Ascending aorta (tissue), 2 donors: ENCODE results near the gene HNRNPC. TPM values are rescaled to one million over a fixed set of nuclear protein-coding genes. Genes with fewer than 3 reads are reported as not detected.
"Not testable (repeated sequence)": the region's sequence is repeated elsewhere in the genome, so short reads cannot be mapped to it uniquely, and the experiment has no call there.

Experiments used
- DNase-seq, 2 donors: peaks; one replicate each; pipeline ENCODE4 v3.0.0-alpha.2; 2019; ENCODE audit warnings: low spot score in 2 of 2
- H3K27ac ChIP-seq, 2 donors: fragments of 200-600 bp; sonication (generic); one replicate each; pipeline ENCODE4 v1.5.1; 2016 to 2017; ENCODE audit warnings: mild to moderate bottlenecking in 1 of 2
- H3K27me3 ChIP-seq: fragments of 200-600 bp; sonication (generic); one replicate; pipeline ENCODE4 v1.5.1; 2017
- H3K36me3 ChIP-seq, 2 donors: fragments of 200-600 bp; sonication (generic); one replicate each; pipeline ENCODE4 v1.5.1; 2016
- H3K4me1 ChIP-seq, 2 donors: fragments of 200-600 bp; sonication (generic); one replicate each; pipeline ENCODE4 v1.5.1; 2016 to 2017; ENCODE audit warnings: mild to moderate bottlenecking in 1 of 2
- H3K4me3 ChIP-seq, 2 donors: fragments of 200-600 bp; sonication (generic); one replicate each; pipeline ENCODE4 v1.5.1; 2016 to 2017; ENCODE audit warnings: mild to moderate bottlenecking in 1 of 2
- H3K9me3 ChIP-seq, 2 donors: fragments of 200-600 bp; sonication (generic); one replicate each; pipeline ENCODE4 v1.5.1; 2016
- intact Hi-C: fragments of 100-400 bp; cut with DNase I; formaldehyde crosslinking; loops from one replicate; pipeline ENCODE4 v1.15.1; 2023
- total RNA-seq: library from RNA; depleted of rRNA; stranded (reverse); fragments of >200 nt; gene quantifications from one replicate; pipeline ENCODE4 v1.1.0, GENCODE V29; 2016
- TF ChIP-seq, protein P1 (sequence below), 3 experiments: fragments of 200-600 bp in 2 of 3; fragments of 450-650 bp in 1 of 3; sonication (generic) in 2 of 3; IDR thresholded peaks; one replicate each; pipeline ENCODE4 v1.5.1; 2016 to 2019; ENCODE audit warnings: antibody characterized with exemption in 3 of 3, mild to moderate bottlenecking in 1 of 3, moderate library complexity in 1 of 3

HNRNPC gene
- total RNA-seq, 1 donor from 2014 or later = 303 TPM

GRCh38 chr14:21300892-21301291 lies 31.6 kb upstream of the HNRNPC start:
- H3K4me1 ChIP-seq = peaks cover 0 to 3% of the 10 kb centered on the region in 2 donors
- peak overlapping the region; percentile 29 to 34 for H3K4me3 ChIP-seq
- no peak for DNase-seq
- no peaks in the 10 kb centered on the region for H3K36me3 ChIP-seq
- TF ChIP-seq, protein P1, sequence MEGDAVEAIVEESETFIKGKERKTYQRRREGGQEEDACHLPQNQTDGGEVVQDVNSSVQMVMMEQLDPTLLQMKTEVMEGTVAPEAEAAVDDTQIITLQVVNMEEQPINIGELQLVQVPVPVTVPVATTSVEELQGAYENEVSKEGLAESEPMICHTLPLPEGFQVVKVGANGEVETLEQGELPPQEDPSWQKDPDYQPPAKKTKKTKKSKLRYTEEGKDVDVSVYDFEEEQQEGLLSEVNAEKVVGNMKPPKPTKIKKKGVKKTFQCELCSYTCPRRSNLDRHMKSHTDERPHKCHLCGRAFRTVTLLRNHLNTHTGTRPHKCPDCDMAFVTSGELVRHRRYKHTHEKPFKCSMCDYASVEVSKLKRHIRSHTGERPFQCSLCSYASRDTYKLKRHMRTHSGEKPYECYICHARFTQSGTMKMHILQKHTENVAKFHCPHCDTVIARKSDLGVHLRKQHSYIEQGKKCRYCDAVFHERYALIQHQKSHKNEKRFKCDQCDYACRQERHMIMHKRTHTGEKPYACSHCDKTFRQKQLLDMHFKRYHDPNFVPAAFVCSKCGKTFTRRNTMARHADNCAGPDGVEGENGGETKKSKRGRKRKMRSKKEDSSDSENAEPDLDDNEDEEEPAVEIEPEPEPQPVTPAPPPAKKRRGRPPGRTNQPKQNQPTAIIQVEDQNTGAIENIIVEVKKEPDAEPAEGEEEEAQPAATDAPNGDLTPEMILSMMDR (IDR thresholded peaks at IDR 0.05) = no peak
- no peaks in the 10 kb centered on the region for H3K27me3 ChIP-seq
- intact Hi-C loops = no loop called here
- H3K9me3 ChIP-seq = no peaks in the 10 kb centered on the region
- H3K27ac ChIP-seq = no peak overlapping the region

GRCh38 chr14:21299562-21300130 lies 30.4 kb upstream of the HNRNPC start:
- intact Hi-C loops = no loop called here

GRCh38 chr14:21298358-21298757 lies 29.1 kb upstream of the HNRNPC start:
- TF ChIP-seq, protein P1 (IDR thresholded peaks at IDR 0.05) = no peak

More at GRCh38 chr14:21299562-21300130, 30.4 kb upstream of the HNRNPC start:
- TF ChIP-seq, protein P1 (IDR thresholded peaks at IDR 0.05) = no peak
- H3K4me3 ChIP-seq = no peak overlapping the region
- H3K27ac ChIP-seq = no peak overlapping the region
- H3K27me3 ChIP-seq = no peaks in the 10 kb centered on the region
- no peaks in the 10 kb centered on the region for H3K9me3 ChIP-seq
- H3K36me3 ChIP-seq = no peaks in the 10 kb centered on the region
- H3K4me1 ChIP-seq = peaks cover 0 to 3% of the 10 kb centered on the region in 2 donors
- DNase-seq = no peak

DNA sequence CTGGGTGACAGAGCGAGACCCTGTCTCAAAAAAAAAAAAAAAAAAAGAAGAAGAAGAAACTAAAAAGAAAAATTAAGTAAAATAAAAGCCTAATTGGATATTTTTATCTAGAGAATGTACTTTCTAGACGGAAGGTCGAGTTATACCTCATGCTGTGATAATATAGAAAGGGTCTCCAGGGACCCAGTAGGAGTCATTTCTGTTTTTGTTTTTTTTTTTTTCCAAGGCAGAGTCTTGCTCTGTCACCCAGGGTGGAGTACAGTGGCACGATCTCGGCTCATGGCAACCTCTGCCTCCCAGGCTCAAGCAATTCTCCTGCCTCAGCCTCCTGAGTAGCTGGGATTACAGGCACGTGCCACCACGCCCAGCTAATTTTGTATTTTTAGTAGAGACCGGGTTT lies 24.8 kb upstream of the HNRNPC start:
- H3K27ac ChIP-seq, H3K9me3 ChIP-seq, H3K4me3 ChIP-seq, H3K36me3 ChIP-seq, H3K4me1 ChIP-seq, H3K27me3 ChIP-seq, DNase-seq, intact Hi-C loops: not testable (repeated sequence)

More at GRCh38 chr14:21298358-21298757, 29.1 kb upstream of the HNRNPC start:
- Histone ChIP-seq H3K4me3 (no peak overlapping the region), H3K9me3 (no peaks in the 10 kb centered on the region), H3K27ac (no peak overlapping the region), H3K36me3 (no peaks in the 10 kb centered on the region), H3K4me1 (peaks cover 0 to 3% of the 10 kb centered on the region in 2 donors), H3K27me3 (no peaks in the 10 kb centered on the region)
- DNase-seq = no peak
- intact Hi-C loops = no loop called here

- H3K4me1 ChIP-seq = no peaks in the 10 kb centered on the region
- H3K27me3 ChIP-seq = no peaks in the 10 kb centered on the region
- no peaks in the 10 kb centered on the region for H3K36me3 ChIP-seq
- no peak overlapping the region for H3K4me3 ChIP-seq
- no peaks in the 10 kb centered on the region for H3K9me3 ChIP-seq
- TF ChIP-seq, protein P1 (IDR thresholded peaks at IDR 0.05) = no peak
- DNase-seq = no peak
- no peak overlapping the region for H3K27ac ChIP-seq
- intact Hi-C loops = no loop called here
These were observed 17.9 kb upstream of the HNRNPC start for GRCh38 chr14:21287168-21287567.

GRCh38 chr14:21286516-21286915 lies 17.3 kb upstream of the HNRNPC start:
- intact Hi-C loops, H3K36me3 ChIP-seq, H3K4me3 ChIP-seq, H3K4me1 ChIP-seq, H3K9me3 ChIP-seq, H3K27me3 ChIP-seq, DNase-seq, H3K27ac ChIP-seq: not testable (repeated sequence)

DNA sequence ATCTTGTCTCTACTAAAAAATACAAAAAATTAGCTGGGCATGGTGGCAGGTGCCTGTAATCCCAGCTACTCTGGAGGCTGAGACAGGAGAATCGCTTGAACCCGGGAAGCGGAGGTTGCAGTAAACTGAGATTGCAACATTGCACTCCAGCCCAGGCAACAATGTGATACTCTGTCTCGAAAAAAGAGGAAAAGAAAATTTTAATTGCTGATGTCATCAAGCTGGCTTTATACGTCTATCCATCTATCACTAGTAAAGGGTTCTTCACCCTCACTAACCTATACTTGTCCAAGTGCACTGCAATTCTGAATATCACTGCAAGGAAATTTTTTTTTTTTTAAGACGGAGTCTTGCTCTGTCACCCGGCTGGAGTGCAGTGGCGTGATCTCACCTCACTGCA lies 12.7 kb upstream of the HNRNPC start:
- H3K27me3 ChIP-seq, DNase-seq, H3K4me3 ChIP-seq, H3K36me3 ChIP-seq, H3K4me1 ChIP-seq, H3K27ac ChIP-seq, H3K9me3 ChIP-seq, intact Hi-C loops: not testable (repeated sequence)
